Measurements from ENCODE around the gene GNA12. TPM values are rescaled to one million over a fixed set of nuclear protein-coding genes. Genes with fewer than 3 reads are reported as not detected.

The GNA12 gene
- total and polyA plus RNA-seq, 10 of the 15 experiments (the other 5 are each of a cell fraction or from before 2014, with no cell fraction given), result 1.9 to 51.8 (median 12.6) TPM

DNA sequence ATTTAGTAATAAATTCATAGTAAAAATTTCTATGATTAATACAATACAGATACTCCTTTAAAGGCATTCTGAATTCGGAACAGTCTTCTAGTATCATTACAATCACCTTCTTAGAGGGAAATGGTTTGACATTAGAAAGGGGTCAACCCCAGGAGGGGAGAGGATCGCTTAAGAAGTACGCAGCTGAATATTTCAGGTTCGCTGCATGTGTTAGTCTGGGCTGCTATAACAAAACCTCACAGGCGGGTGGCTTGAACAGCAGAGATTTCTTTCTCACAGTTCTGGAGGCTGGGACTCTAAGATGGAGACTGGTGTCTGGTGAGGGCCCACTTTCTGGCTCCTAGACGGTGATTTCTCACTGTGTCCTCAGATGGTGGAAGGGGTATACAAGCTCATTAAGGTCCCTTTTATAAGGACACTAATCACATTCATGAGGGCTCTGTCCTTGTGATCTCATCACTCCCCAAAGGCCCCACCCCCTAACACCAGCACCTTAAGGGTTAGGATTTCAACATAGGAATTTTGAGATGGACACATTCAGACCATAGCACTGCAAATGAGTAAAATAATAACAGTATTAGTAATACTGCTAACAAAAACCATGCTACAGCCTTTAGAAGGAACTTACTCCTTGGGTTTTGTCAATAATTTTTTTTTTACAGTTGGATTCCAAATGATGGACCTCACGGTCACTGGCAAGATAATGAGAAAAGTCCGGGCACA lies 34.0 kb downstream of the GNA12 start:
- BruUV-seq (replicated peaks), result no TSS peak
- in situ Hi-C loops (cut with MboI), result no loop called here
- H3K79me2 ChIP-seq (ENCODE audit: control insufficient read depth, insufficient read depth, low read length), result no peaks in the 10 kb centered on the region; the same call in 1 of the 2 replicates

DNA sequence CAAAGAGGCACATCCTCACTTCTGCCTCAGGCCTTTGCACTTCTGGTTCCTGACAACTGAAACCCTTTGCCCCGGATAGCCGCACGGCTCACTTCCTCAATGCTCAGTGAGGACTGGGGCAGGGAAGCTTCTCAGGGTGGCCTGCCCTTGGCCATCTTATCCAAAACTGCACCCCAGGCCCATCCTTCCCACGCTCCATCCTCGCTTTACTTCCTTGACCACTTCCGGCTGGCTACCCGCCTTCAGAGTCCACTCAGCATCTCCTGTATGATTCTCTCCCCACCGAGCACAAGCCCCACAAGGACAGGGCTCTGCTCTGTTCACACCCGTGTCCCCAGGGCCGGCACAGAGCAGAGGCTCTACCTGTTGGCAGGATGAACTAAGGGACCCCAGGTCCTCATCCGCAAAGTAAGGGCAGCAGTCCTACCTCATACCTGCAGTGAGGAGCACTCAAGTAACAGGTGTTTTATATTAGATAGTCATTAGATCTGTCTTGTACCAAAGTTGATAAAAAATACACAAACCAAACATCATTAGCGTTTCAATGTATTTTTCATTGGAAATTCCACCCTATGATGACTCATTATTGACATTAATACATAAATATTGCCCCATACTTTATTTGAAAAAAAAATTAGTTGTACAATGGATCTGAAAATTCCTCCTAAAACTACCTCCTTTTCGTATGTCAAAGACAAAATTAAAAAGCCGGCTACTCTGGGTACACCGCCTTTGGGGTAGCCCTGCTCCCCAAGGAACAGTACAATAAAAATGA lies 35.0 kb downstream of the GNA12 start:
- FAIRE-seq, result peak; percentile 47
- intact Hi-C loops (cut with micrococcal nuclease; ENCODE audit: unreplicated experiment) (no loop called here), in situ Hi-C loops (cut with MboI) (no loop called here)
- Histone ChIP-seq H3K27ac (ENCODE audit: control insufficient read depth, insufficient read depth) (no peak overlapping the region), H3K27me3 (replicated peaks in 1 of 2; ENCODE audit: control insufficient read depth in 2 of 2, insufficient read depth in 2 of 2, low read length in 1 of 2) (no peaks in the 10 kb centered on the region), H3K4me3 (no peak overlapping the region), H3K79me2 (ENCODE audit: control insufficient read depth, insufficient read depth, low read length) (no peaks in the 10 kb centered on the region), H3K4me1 (ENCODE audit: control insufficient read depth, insufficient read depth, low read length) (peaks cover 8% of the 10 kb centered on the region), H4K20me1 (ENCODE audit: control insufficient read depth, insufficient read depth) (no peaks in the 10 kb centered on the region), H3K4me2 (ENCODE audit: control insufficient read depth, insufficient read depth) (no peak overlapping the region), H3K36me3 (ENCODE audit: control insufficient read depth in 2 of 2, insufficient read depth in 2 of 2, low read length in 1 of 2) (no peaks in the 10 kb centered on the region; a peak in 1 of 4 replicates), H2AFZ (ENCODE audit: control insufficient read depth, low read depth, low read length) (no peak overlapping the region), H3K9me3 (replicated peaks; ENCODE audit: control insufficient read depth, insufficient read depth, low read length) (no peaks in the 10 kb centered on the region), H3K9ac (ENCODE audit: control insufficient read depth, insufficient read depth, low read length) (no peak overlapping the region)
- no TSS peak for BruUV-seq (replicated peaks)
- no peak for DNase-seq (ENCODE audit: low read depth, low spot score)
- ATAC-seq, result peak; percentile 93
- ChIA-PET RAD21 (ENCODE audit: unreplicated experiment) (interaction anchor here (1.3 kb wide), 1 partner anchor 99 kb away, joined by 4 read pairs; no protein-coding TSS in a partner anchor), SMC1A (ENCODE audit: uncharacterized antibody, unreplicated experiment) (interaction anchor here (0.9 to 1.1 kb wide), 2 partner anchors 10 to 12 kb away, joined by 3 to 4 read pairs; no protein-coding TSS in a partner anchor), POLR2A (interaction anchor here (2.4 kb wide), 1 partner anchor 10 kb away, joined by 11 read pairs; no protein-coding TSS in a partner anchor), CTCF (no interaction called here)
- WGBS (ENCODE audit: insufficient coverage, insufficient replicate concordance, low lambda C conversion rate, missing lambda C conversion rate), result 75% methylated on average over 15 of the region's 15 CpGs
- TF ChIP-seq SPI1 (IDR thresholded peaks at IDR 0.05; ENCODE audit: borderline replicate concordance, insufficient read depth, low read depth, low read length) (peak; percentile 89), FOS (IDR thresholded peaks at IDR 0.05; ENCODE audit: borderline replicate concordance, extremely low read depth, insufficient read length) (no peak), BRCA1 (IDR thresholded peaks at IDR 0.05; ENCODE audit: low read depth, low read length) (no peak), FOXK2 (IDR thresholded peaks at IDR 0.05) (no peak), SMAD1 (IDR thresholded peaks at IDR 0.05; ENCODE audit: low read depth, partially characterized antibody) (no peak)
- TF ChIP-seq, protein P1, sequence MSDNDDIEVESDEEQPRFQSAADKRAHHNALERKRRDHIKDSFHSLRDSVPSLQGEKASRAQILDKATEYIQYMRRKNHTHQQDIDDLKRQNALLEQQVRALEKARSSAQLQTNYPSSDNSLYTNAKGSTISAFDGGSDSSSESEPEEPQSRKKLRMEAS (IDR thresholded peaks at IDR 0.05; ENCODE audit: low read depth, low read length), result no peak
- TF ChIP-seq, protein P2, sequence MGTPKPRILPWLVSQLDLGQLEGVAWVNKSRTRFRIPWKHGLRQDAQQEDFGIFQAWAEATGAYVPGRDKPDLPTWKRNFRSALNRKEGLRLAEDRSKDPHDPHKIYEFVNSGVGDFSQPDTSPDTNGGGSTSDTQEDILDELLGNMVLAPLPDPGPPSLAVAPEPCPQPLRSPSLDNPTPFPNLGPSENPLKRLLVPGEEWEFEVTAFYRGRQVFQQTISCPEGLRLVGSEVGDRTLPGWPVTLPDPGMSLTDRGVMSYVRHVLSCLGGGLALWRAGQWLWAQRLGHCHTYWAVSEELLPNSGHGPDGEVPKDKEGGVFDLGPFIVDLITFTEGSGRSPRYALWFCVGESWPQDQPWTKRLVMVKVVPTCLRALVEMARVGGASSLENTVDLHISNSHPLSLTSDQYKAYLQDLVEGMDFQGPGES (IDR thresholded peaks at IDR 0.05), result no peak
- TF ChIP-seq, protein P3, sequence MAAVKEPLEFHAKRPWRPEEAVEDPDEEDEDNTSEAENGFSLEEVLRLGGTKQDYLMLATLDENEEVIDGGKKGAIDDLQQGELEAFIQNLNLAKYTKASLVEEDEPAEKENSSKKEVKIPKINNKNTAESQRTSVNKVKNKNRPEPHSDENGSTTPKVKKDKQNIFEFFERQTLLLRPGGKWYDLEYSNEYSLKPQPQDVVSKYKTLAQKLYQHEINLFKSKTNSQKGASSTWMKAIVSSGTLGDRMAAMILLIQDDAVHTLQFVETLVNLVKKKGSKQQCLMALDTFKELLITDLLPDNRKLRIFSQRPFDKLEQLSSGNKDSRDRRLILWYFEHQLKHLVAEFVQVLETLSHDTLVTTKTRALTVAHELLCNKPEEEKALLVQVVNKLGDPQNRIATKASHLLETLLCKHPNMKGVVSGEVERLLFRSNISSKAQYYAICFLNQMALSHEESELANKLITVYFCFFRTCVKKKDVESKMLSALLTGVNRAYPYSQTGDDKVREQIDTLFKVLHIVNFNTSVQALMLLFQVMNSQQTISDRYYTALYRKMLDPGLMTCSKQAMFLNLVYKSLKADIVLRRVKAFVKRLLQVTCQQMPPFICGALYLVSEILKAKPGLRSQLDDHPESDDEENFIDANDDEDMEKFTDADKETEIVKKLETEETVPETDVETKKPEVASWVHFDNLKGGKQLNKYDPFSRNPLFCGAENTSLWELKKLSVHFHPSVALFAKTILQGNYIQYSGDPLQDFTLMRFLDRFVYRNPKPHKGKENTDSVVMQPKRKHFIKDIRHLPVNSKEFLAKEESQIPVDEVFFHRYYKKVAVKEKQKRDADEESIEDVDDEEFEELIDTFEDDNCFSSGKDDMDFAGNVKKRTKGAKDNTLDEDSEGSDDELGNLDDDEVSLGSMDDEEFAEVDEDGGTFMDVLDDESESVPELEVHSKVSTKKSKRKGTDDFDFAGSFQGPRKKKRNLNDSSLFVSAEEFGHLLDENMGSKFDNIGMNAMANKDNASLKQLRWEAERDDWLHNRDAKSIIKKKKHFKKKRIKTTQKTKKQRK (IDR thresholded peaks at IDR 0.05; ENCODE audit: low read depth, low read length), result no peak

More for the DNA sequence above, 34.0 kb downstream of the GNA12 start:
- ChIA-PET CTCF (interaction anchor here (0.5 to 0.6 kb wide), 2 partner anchors 11 kb away, joined by 3 to 4 read pairs; no protein-coding TSS in a partner anchor), POLR2A (interaction anchor here (0.6 kb wide), 1 partner anchor 37 kb away, joined by 3 read pairs; no protein-coding TSS in a partner anchor), SMC1A (ENCODE audit: uncharacterized antibody, unreplicated experiment) (interaction anchor here (0.9 to 1.1 kb wide), 3 partner anchors 10 to 11 kb away, joined by 3 to 4 read pairs (median 3); no protein-coding TSS in a partner anchor), RAD21 (ENCODE audit: unreplicated experiment) (no interaction called here)
- peaks cover 8% of the 10 kb centered on the region for H3K4me1 ChIP-seq (ENCODE audit: control insufficient read depth, insufficient read depth, low read length)
- no peaks in the 10 kb centered on the region; a peak in 1 of 4 replicates for H3K36me3 ChIP-seq (ENCODE audit: control insufficient read depth in 2 of 2, insufficient read depth in 2 of 2, low read length in 1 of 2)
- no peak for DNase-seq (ENCODE audit: low read depth, low spot score)
- no peaks in the 10 kb centered on the region for H3K27me3 ChIP-seq (replicated peaks in 1 of 2; ENCODE audit: control insufficient read depth in 2 of 2, insufficient read depth in 2 of 2, low read length in 1 of 2)
- no peak overlapping the region for H3K27ac ChIP-seq (ENCODE audit: control insufficient read depth, insufficient read depth)
- no peak overlapping the region for H3K4me2 ChIP-seq (ENCODE audit: control insufficient read depth, insufficient read depth)
- intact Hi-C loops (cut with micrococcal nuclease; ENCODE audit: unreplicated experiment), result no loop called here
- H3K9ac ChIP-seq (ENCODE audit: control insufficient read depth, insufficient read depth, low read length), result no peak overlapping the region
- no peaks in the 10 kb centered on the region for H3K9me3 ChIP-seq (replicated peaks; ENCODE audit: control insufficient read depth, insufficient read depth, low read length)
- no peak overlapping the region for H2AFZ ChIP-seq (ENCODE audit: control insufficient read depth, low read depth, low read length)
- H4K20me1 ChIP-seq (ENCODE audit: control insufficient read depth, insufficient read depth), result no peaks in the 10 kb centered on the region
- 98% methylated on average over 8 of the region's 8 CpGs for WGBS (ENCODE audit: insufficient coverage, insufficient replicate concordance, low lambda C conversion rate, missing lambda C conversion rate)
- ATAC-seq, result no peak
- FAIRE-seq, result no peak
- no peak for TF ChIP-seq MEF2A (IDR thresholded peaks at IDR 0.05; ENCODE audit: insufficient read depth, low read depth, low read length)
- no peak overlapping the region for H3K4me3 ChIP-seq
